ENCODE data around the gene CUL3.
A peak's percentile ranks its signal among the peaks of the same experiment; 100 is the strongest.

The CUL3 gene

GRCh38 chr2:224585211-224586088 lies at the start of gene CUL3:
Gene CUL3, minus strand, starts transcription at chr2:224585363. Its CDS starts 354 bp downstream, at chr2:224585009.
- no peaks in the 10 kb centered on the region for H3K9me2 ChIP-seq (ENCODE audit: low read depth, low read length)
- peaks cover 38% of the 10 kb centered on the region for H3K36me3 ChIP-seq (ENCODE audit: insufficient read depth, low read length)
- peaks cover 41% of the 10 kb centered on the region for H3K79me2 ChIP-seq (ENCODE audit: insufficient read depth, low read length)
- H3K9me3 ChIP-seq (ENCODE audit: low read length) = no peaks in the 10 kb centered on the region
- no peak within 1 kb of the TSS for H2AFZ ChIP-seq (ENCODE audit: low read length)
- TF ChIP-seq CTCF (IDR thresholded peaks at IDR 0.05; ENCODE audit: low read length) = no peak
- no peak for TF ChIP-seq EZH2 (IDR thresholded peaks at IDR 0.05; ENCODE audit: borderline replicate concordance, low read length)
- H3K27me3 ChIP-seq (ENCODE audit: insufficient read depth, low read length) = no peaks in the 10 kb centered on the region
- H4K20me1 ChIP-seq (ENCODE audit: insufficient read depth, low read length) = no peaks in the 10 kb centered on the region
- H3K9ac ChIP-seq (ENCODE audit: low read length) = peak within 1 kb of the TSS; percentile 86
- no peaks in the 10 kb centered on the region for H3F3A ChIP-seq (ENCODE audit: insufficient read depth, low read length)
- peak within 1 kb of the TSS; percentile 81 for H3K4me3 ChIP-seq (ENCODE audit: low read depth, low read length, poor library complexity, severe bottlenecking)
- peaks cover 51% of the 10 kb centered on the region for H3K4me1 ChIP-seq (ENCODE audit: insufficient read depth, low read length, severe bottlenecking)
- peak within 1 kb of the TSS; percentile 89 for H3K4me2 ChIP-seq (ENCODE audit: low read length)
- H3K27ac ChIP-seq (ENCODE audit: low read depth, low read length, poor library complexity, severe bottlenecking) = peak within 1 kb of the TSS; percentile 89

GRCh38 chr2:224630659-224631550 lies 45.7 kb upstream of the CUL3 start:
- H3K4me2 ChIP-seq (ENCODE audit: low read length) = no peak overlapping the region
- no peak overlapping the region for H2AFZ ChIP-seq (ENCODE audit: low read length)
- TF ChIP-seq CTCF (IDR thresholded peaks at IDR 0.05; ENCODE audit: low read length) (no peak), EZH2 (IDR thresholded peaks at IDR 0.05; ENCODE audit: borderline replicate concordance, low read length) (no peak)
- peaks cover 5% of the 10 kb centered on the region for H3K4me1 ChIP-seq (ENCODE audit: insufficient read depth, low read length, severe bottlenecking)
- no peaks in the 10 kb centered on the region for H4K20me1 ChIP-seq (ENCODE audit: insufficient read depth, low read length)
- H3K36me3 ChIP-seq (ENCODE audit: insufficient read depth, low read length) = no peaks in the 10 kb centered on the region
- no peaks in the 10 kb centered on the region for H3K79me2 ChIP-seq (ENCODE audit: insufficient read depth, low read length)
- H3F3A ChIP-seq (ENCODE audit: insufficient read depth, low read length) = no peaks in the 10 kb centered on the region
- H3K9me2 ChIP-seq (ENCODE audit: low read depth, low read length) = no peaks in the 10 kb centered on the region
- H3K9ac ChIP-seq (ENCODE audit: low read length) = no peak overlapping the region
- no peak overlapping the region for H3K27ac ChIP-seq (ENCODE audit: low read depth, low read length, poor library complexity, severe bottlenecking)
- H3K27me3 ChIP-seq (ENCODE audit: insufficient read depth, low read length) = no peaks in the 10 kb centered on the region
- H3K4me3 ChIP-seq (ENCODE audit: low read depth, low read length, poor library complexity, severe bottlenecking) = no peak overlapping the region
- H3K9me3 ChIP-seq (ENCODE audit: low read length) = no peaks in the 10 kb centered on the region

GRCh38 chr2:224628416-224628815 lies 43.3 kb upstream of the CUL3 start:
- Histone ChIP-seq H2AFZ (ENCODE audit: low read length) (no peak overlapping the region), H3K27ac (ENCODE audit: low read depth, low read length, poor library complexity, severe bottlenecking) (no peak overlapping the region), H3K36me3 (ENCODE audit: insufficient read depth, low read length) (no peaks in the 10 kb centered on the region), H3K9me3 (ENCODE audit: low read length) (no peaks in the 10 kb centered on the region), H3K27me3 (ENCODE audit: insufficient read depth, low read length) (no peaks in the 10 kb centered on the region), H4K20me1 (ENCODE audit: insufficient read depth, low read length) (no peaks in the 10 kb centered on the region), H3F3A (ENCODE audit: insufficient read depth, low read length) (no peaks in the 10 kb centered on the region), H3K4me1 (ENCODE audit: insufficient read depth, low read length, severe bottlenecking) (peaks cover 5% of the 10 kb centered on the region), H3K9ac (ENCODE audit: low read length) (no peak overlapping the region), H3K4me3 (ENCODE audit: low read depth, low read length, poor library complexity, severe bottlenecking) (no peak overlapping the region), H3K79me2 (ENCODE audit: insufficient read depth, low read length) (no peaks in the 10 kb centered on the region), H3K4me2 (ENCODE audit: low read length) (no peak overlapping the region), H3K9me2 (ENCODE audit: low read depth, low read length) (no peaks in the 10 kb centered on the region)
- TF ChIP-seq EZH2 (IDR thresholded peaks at IDR 0.05; ENCODE audit: borderline replicate concordance, low read length) (no peak), CTCF (IDR thresholded peaks at IDR 0.05; ENCODE audit: low read length) (no peak)
